SJSA1 (cell line): ENCODE data around the gene HSD17B2. TPM values are rescaled to one million over a fixed set of nuclear protein-coding genes. Genes with fewer than 3 reads are reported as not detected.

ENCODE experiments used
- DNase-seq, 2 experiments: peaks; one replicate each; pipeline ENCODE4 v3.0.0-alpha.2; 2015 to 2020; ENCODE audit warnings: low spot score in 2 of 2, low read depth in 1 of 2
- H3K27ac ChIP-seq: fragments of 250-450 bp; sonication (Bioruptor Pico); 2 replicates; pipeline ENCODE4 v1.5.1; 2020; ENCODE audit warnings: mild to moderate bottlenecking, moderate library complexity
- H3K27me3 ChIP-seq: fragments of 250-450 bp; sonication (Bioruptor Pico); replicated peaks from 2 replicates; pipeline ENCODE4 v1.5.1; 2020; ENCODE audit warnings: mild to moderate bottlenecking, moderate library complexity
- H3K36me3 ChIP-seq: fragments of 250-450 bp; sonication (Bioruptor Pico); 2 replicates; pipeline ENCODE4 v1.5.1; 2020; ENCODE audit warnings: mild to moderate bottlenecking
- H3K4me1 ChIP-seq: fragments of 250-450 bp; sonication (Bioruptor Pico); replicated peaks from 2 replicates; pipeline ENCODE4 v1.6.1; 2021; ENCODE audit warnings: mild to moderate bottlenecking
- H3K4me3 ChIP-seq: fragments of 250-450 bp; sonication (Bioruptor Pico); 2 replicates; pipeline ENCODE4 v1.5.1; 2020; ENCODE audit warnings: mild to moderate bottlenecking
- H3K9me3 ChIP-seq: fragments of 250-450 bp; sonication (Bioruptor Pico); replicated peaks from 2 replicates; pipeline ENCODE4 v1.5.1; 2020; ENCODE audit warnings: mild to moderate bottlenecking
- total RNA-seq: library from RNA; depleted of rRNA; stranded (reverse); fragments of >200 nt; shearing (Covaris generic); gene quantifications from 2 replicates; pipeline ENCODE4 v1.2.3, GENCODE V29; 2014

HSD17B2 gene
- total RNA-seq, 1 experiment from 2014 or later = 2.0 TPM

DNA sequence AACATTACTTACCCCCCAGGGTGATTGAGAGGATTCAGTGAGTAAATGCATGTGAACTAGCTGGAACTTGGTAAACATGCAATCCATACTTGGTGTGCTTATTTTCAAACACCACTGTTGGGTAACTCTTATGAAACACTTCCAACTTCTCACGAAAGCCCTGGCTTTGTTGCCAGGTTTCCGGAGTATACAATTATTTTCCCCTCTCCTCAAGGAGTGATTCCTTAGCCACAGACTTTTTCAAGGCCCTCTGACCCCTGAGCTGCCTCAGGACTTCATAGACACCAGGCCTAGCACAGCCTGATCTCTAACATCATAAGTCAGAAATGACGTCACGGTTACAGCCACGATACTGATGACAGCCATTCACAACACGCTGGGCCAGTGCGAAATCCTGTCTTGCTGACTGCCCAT, 27.6 kb downstream of the HSD17B2 start:
- H3K27ac ChIP-seq = no peak overlapping the region
- no peaks in the 10 kb centered on the region for H3K9me3 ChIP-seq
- no peak overlapping the region for H3K4me3 ChIP-seq
- no peak for DNase-seq
- no peaks in the 10 kb centered on the region for H3K4me1 ChIP-seq
- H3K27me3 ChIP-seq = no peaks in the 10 kb centered on the region
- no peaks in the 10 kb centered on the region for H3K36me3 ChIP-seq

DNA sequence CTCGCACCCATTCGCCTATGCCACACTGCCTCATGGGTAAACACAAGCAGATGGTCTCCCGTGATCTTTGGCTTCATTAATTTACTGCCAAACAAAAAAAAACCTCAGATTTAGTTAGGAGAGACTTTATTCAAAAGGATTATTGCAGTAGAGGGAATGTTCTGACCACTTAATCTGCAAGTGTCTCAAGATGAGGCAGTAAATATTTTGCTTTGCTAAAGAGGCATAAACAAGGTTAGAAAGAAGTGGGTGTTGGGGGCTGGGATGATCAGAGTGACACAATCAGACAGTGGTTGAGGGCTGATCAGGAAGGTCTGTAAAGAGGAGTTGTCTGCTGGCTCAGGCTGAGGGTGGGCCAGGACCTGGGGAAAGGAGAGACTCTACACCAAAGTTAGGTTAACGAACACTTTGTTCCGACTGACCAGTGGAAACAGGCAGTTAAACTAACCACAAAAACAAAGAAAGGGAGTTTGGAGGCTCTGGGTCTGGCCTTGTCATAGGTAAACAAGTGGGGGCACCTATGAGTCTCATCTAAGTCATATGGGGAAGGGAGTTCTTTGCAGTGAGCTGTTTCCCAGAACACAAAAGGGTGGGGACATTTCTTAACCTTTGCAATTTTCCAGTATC, 28.5 kb downstream of the HSD17B2 start:
- H3K4me1 ChIP-seq = no peaks in the 10 kb centered on the region
- H3K36me3 ChIP-seq = no peaks in the 10 kb centered on the region
- no peak for DNase-seq
- no peaks in the 10 kb centered on the region for H3K9me3 ChIP-seq
- H3K4me3 ChIP-seq = no peak overlapping the region
- H3K27ac ChIP-seq = no peak overlapping the region
- no peaks in the 10 kb centered on the region for H3K27me3 ChIP-seq

GRCh38 chr16:82067042-82067803, 32.2 kb downstream of the HSD17B2 start:
- DNase-seq = no peak
- Histone ChIP-seq H3K4me3 (no peak overlapping the region), H3K27ac (no peak overlapping the region)

DNA sequence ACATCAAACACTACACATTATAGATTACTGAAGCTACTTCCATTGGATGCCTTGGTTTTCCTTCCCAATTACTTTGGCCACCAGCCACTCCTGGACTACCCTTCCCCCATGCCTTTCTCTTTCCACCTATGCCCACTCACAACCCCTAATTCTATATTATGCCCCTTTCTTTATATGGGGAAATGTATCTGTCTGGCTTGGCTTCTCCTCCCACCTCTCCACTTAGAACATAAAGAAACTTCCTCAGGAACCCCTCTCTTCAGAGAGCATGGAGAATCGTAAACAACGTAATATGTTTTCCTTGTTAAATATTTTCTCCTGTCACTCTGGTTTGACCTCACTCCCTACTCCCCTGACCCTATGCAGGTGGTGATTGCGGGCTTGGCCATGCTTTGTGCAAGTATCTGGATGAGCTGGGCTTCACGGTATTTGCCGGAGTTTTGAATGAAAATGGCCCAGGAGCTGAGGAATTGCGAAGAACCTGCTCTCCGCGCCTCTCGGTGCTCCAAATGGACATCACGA, 32.8 kb downstream of the HSD17B2 start:
- H3K36me3 ChIP-seq = no peaks in the 10 kb centered on the region
- no peak overlapping the region for H3K4me3 ChIP-seq
- no peaks in the 10 kb centered on the region for H3K27me3 ChIP-seq
- DNase-seq = no peak
- H3K4me1 ChIP-seq = peaks cover 10% of the 10 kb centered on the region
- H3K27ac ChIP-seq = no peak overlapping the region
- H3K9me3 ChIP-seq = no peaks in the 10 kb centered on the region

More at GRCh38 chr16:82067042-82067803, 32.2 kb downstream of the HSD17B2 start:
- Histone ChIP-seq H3K9me3 (no peaks in the 10 kb centered on the region), H3K36me3 (no peaks in the 10 kb centered on the region), H3K4me1 (peaks cover 10% of the 10 kb centered on the region), H3K27me3 (no peaks in the 10 kb centered on the region)

DNA sequence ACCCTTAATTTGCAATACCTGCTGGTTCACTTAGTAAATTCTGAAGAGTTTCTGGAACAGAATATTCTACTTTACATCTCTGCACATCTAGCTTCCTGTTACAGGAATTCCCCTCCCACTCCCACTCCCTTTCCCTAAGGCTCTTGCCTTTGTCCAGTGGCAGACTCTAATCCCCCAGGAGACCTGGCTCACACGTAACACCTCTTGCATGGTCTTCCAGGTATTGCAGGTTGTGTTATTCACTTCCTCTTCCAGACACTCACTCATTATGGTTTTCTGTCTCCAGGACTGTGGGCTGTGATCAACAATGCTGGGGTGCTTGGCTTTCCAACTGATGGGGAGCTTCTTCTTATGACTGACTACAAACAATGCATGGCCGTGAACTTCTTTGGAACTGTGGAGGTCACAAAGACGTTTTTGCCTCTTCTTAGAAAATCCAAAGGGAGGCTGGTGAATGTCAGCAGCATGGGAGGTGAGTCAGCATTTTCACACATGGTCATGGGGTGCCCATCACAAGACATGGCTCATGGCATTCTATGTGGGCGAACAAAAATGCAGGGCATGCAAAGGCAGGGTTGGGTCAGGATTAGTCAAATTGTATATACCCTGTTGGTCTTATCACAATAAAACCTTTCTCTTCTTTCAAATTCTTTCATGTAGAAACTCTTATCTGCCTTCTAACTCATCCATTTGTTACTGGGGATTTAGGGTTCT, 35.8 kb downstream of the HSD17B2 start:
- Histone ChIP-seq H3K27ac (no peak overlapping the region), H3K9me3 (no peaks in the 10 kb centered on the region), H3K27me3 (no peaks in the 10 kb centered on the region), H3K4me3 (no peak overlapping the region), H3K36me3 (no peaks in the 10 kb centered on the region), H3K4me1 (peaks cover 10% of the 10 kb centered on the region)
- peak; percentile 30 to 49 for DNase-seq

DNA sequence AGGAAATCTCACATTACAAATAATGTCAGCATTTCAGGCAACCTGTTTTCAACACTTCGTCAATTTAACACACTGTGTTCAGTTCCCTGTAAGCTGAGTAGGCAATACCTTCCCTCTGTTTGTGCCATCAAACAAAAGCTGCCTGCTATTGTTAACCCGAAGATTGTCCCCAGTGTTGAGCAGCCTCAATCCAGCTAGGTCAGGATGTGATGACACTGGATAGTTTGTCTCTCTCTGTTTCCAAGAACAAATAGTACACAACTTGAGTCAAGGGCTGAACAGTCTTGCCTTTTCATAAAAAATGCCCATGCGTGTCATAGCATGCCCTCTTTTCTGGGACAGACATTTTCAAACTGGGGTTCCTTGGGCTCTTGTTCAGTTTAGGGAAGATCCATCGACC, 36.4 kb downstream of the HSD17B2 start:
- Histone ChIP-seq H3K4me3 (no peak overlapping the region), H3K27me3 (no peaks in the 10 kb centered on the region), H3K36me3 (no peaks in the 10 kb centered on the region), H3K27ac (no peak overlapping the region), H3K9me3 (no peaks in the 10 kb centered on the region), H3K4me1 (peaks cover 10% of the 10 kb centered on the region)
- no peak for DNase-seq

- Histone ChIP-seq H3K4me3 (no peak overlapping the region), H3K36me3 (no peaks in the 10 kb centered on the region), H3K9me3 (no peaks in the 10 kb centered on the region), H3K27me3 (no peaks in the 10 kb centered on the region), H3K4me1 (peaks cover 10% of the 10 kb centered on the region), H3K27ac (no peak overlapping the region)
- no peak for DNase-seq
Measured at GRCh38 chr16:82072313-82072712, 37.3 kb downstream of the HSD17B2 start.

DNA sequence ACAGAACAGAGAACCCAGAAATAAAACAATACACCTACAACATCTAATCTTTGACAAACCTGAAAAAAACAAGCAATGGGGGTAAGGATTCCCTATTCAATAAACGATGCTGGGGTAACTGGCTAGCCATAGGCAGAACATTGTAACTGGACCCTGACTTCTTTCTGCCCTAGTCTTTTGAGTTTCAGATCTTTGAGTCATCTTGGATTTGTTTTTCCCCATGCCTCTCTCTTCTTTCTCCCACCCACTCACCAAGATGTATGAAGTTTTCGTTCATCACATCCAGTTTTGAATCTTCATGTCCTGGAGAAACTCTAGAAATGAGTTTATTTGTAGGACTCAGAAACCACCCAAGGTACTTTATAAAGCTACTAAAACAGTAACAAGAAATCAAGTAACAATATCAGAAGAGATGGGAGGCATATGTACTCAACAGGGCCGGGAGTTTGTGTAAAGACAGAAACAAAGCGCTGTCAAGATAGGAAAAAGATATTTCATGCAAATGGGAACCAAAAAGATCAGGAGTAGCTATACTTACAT, 39.0 kb downstream of the HSD17B2 start:
- no peaks in the 10 kb centered on the region for H3K27me3 ChIP-seq
- H3K27ac ChIP-seq = no peak overlapping the region
- no peaks in the 10 kb centered on the region for H3K36me3 ChIP-seq
- H3K4me3 ChIP-seq = no peak overlapping the region
- no peak for DNase-seq
- H3K4me1 ChIP-seq = peaks cover 10% of the 10 kb centered on the region
- no peaks in the 10 kb centered on the region for H3K9me3 ChIP-seq

- peaks cover 6% of the 10 kb centered on the region; the same call in 1 of the 2 replicates for H3K4me1 ChIP-seq
- H3K27me3 ChIP-seq = no peaks in the 10 kb centered on the region
- no peak overlapping the region for H3K27ac ChIP-seq
- no peak overlapping the region for H3K4me3 ChIP-seq
- no peak for DNase-seq
- H3K9me3 ChIP-seq = no peaks in the 10 kb centered on the region
- H3K36me3 ChIP-seq = no peaks in the 10 kb centered on the region
Measured at GRCh38 chr16:82078125-82078524, 43.1 kb downstream of the HSD17B2 start.

GRCh38 chr16:82079892-82080291, 44.8 kb downstream of the HSD17B2 start:
- no peak overlapping the region for H3K27ac ChIP-seq
- H3K9me3 ChIP-seq = no peaks in the 10 kb centered on the region
- no peak for DNase-seq
- peaks cover 6% of the 10 kb centered on the region; the same call in 1 of the 2 replicates for H3K4me1 ChIP-seq
- no peak overlapping the region for H3K4me3 ChIP-seq
- no peaks in the 10 kb centered on the region for H3K36me3 ChIP-seq
- H3K27me3 ChIP-seq = no peaks in the 10 kb centered on the region

- Histone ChIP-seq H3K4me3 (no peak overlapping the region), H3K4me1 (peaks cover 6% of the 10 kb centered on the region; the same call in 1 of the 2 replicates), H3K27me3 (no peaks in the 10 kb centered on the region), H3K36me3 (no peaks in the 10 kb centered on the region), H3K27ac (no peak overlapping the region), H3K9me3 (no peaks in the 10 kb centered on the region)
- DNase-seq = no peak
Measured at GRCh38 chr16:82081264-82081663, 46.2 kb downstream of the HSD17B2 start.

GRCh38 chr16:82082097-82082496, 47.0 kb downstream of the HSD17B2 start:
- H3K4me3 ChIP-seq = no peak overlapping the region
- no peak for DNase-seq
- no peaks in the 10 kb centered on the region for H3K9me3 ChIP-seq
- no peaks in the 10 kb centered on the region for H3K27me3 ChIP-seq
- H3K4me1 ChIP-seq = peaks cover 6% of the 10 kb centered on the region; the same call in 1 of the 2 replicates
- H3K36me3 ChIP-seq = no peaks in the 10 kb centered on the region
- H3K27ac ChIP-seq = no peak overlapping the region

DNA sequence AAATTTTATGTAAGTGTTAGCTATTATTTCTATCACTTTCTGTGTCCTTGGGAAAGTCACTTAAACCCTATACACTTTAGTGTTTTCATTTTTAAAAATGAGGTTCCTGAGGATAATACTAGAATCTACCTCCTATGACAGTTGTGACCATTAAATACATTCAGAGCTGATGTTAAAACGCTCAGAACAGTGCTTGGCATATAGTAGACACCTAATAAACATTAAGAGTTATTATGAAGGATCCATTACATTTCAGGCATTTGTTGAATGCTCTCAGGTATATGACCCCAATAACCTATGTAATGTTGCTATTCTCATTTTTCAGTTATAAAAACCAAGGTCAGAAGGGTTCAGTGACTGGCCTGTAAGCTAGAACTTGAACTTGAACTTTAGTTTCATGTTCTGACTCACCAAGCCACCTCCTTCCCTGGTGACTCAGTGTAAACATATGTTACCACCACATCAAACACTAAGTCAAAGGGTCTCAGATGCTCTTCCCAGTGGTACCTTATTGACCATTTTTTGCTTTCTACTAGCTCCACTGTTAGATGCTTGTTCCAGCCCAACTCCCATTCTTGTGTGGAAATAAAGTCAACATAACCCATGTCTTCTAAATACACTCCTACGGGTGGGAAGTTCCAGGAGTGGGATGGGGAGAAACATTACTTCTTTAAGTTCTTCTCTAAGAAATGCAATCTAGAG, 47.6 kb downstream of the HSD17B2 start:
- Histone ChIP-seq H3K36me3 (no peaks in the 10 kb centered on the region), H3K27ac (no peak overlapping the region), H3K4me3 (no peak overlapping the region), H3K4me1 (peaks cover 6% of the 10 kb centered on the region; the same call in 1 of the 2 replicates), H3K9me3 (no peaks in the 10 kb centered on the region), H3K27me3 (no peaks in the 10 kb centered on the region)
- DNase-seq = no peak
